KMS-11 (cell line): ENCODE measurements around the gene POLR3GL.

Experiments used
- H2AFZ ChIP-seq: fragments of 200-600 bp; sonication (generic); 2 replicates; pipeline ENCODE4 v1.6.1; 2016; ENCODE audit warnings: antibody characterized with exemption, mixed run types, low read depth
- H3K27ac ChIP-seq: fragments of 200-600 bp; sonication (generic); 2 replicates; pipeline ENCODE4 v1.6.1; 2016; ENCODE audit warnings: mild to moderate bottlenecking, mixed run types
- H3K27me3 ChIP-seq: fragments of 200-600 bp; sonication (generic); 2 replicates; pipeline ENCODE4 v1.6.1; 2017; ENCODE audit warnings: mild to moderate bottlenecking, low read depth, mixed run types, moderate library complexity; ENCODE audit not compliant: insufficient read depth
- H3K36me3 ChIP-seq: fragments of 200-600 bp; sonication (generic); 2 replicates; pipeline ENCODE4 v1.6.1; 2017; ENCODE audit warnings: mild to moderate bottlenecking, mixed run types; ENCODE audit not compliant: insufficient read depth
- H3K4me1 ChIP-seq: fragments of 200-600 bp; sonication (generic); 2 replicates; pipeline ENCODE4 v1.6.1; 2016; ENCODE audit warnings: mild to moderate bottlenecking, low read depth, mixed run types; ENCODE audit not compliant: poor library complexity, severe bottlenecking
- H3K4me2 ChIP-seq: fragments of 200-600 bp; sonication (generic); 2 replicates; pipeline ENCODE4 v1.7.0; 2016; ENCODE audit warnings: mild to moderate bottlenecking, mixed run types
- H3K4me3 ChIP-seq: fragments of 200-600 bp; sonication (generic); IDR thresholded peaks from 2 replicates; pipeline ENCODE4 v1.6.1; 2017; ENCODE audit warnings: low read depth, low read length, mixed read lengths; ENCODE audit not compliant: insufficient read depth
- H3K79me2 ChIP-seq: fragments of 200-600 bp; sonication (generic); 2 replicates; pipeline ENCODE4 v1.6.1; 2016; ENCODE audit warnings: low read depth, mixed run types; ENCODE audit not compliant: insufficient read depth
- H3K9ac ChIP-seq: fragments of 200-600 bp; sonication (generic); 2 replicates; pipeline ENCODE4 v1.6.1; 2016; ENCODE audit warnings: mild to moderate bottlenecking, mixed run types
- H4K20me1 ChIP-seq: fragments of 200-600 bp; sonication (generic); 2 replicates; pipeline ENCODE4 v1.6.1; 2016; ENCODE audit warnings: mild to moderate bottlenecking, mixed run types; ENCODE audit not compliant: insufficient read depth
- TF ChIP-seq, protein P1 (sequence below): fragments of 200-600 bp; sonication (generic); conservative IDR thresholded peaks from 2 replicates; pipeline ENCODE4 v1.6.1; 2017; ENCODE audit warnings: low read depth, mild to moderate bottlenecking, antibody characterized with exemption, low read length, moderate library complexity, mixed read lengths

Gene POLR3GL

DNA sequence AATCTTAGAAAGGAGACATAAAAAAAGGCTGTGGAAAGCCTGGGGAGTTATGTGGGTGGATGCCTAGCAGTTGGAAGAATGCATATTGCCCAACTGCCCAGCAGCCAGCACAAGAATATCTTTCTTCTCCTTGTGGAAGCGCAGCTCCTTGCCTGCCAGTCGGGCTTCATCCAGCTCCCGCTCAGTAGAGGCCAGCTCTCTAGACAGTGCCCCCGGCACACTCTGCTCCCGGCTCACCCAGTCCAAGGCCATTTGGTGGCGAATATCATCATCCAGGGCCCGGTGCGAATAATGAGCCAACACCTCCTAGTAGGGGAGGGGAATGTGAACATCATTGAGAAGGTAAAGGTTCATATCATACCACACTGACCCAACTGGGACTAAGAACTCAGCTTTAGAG is 28.2 kb upstream of the POLR3GL start:
- Histone ChIP-seq H2AFZ (no peak overlapping the region), H3K4me3 (no peak overlapping the region), H3K27ac (no peak overlapping the region), H3K79me2 (no peaks in the 10 kb centered on the region), H3K4me2 (no peak overlapping the region), H4K20me1 (no peaks in the 10 kb centered on the region), H3K9ac (no peak overlapping the region), H3K4me1 (peaks cover 18% of the 10 kb centered on the region), H3K36me3 (no peaks in the 10 kb centered on the region), H3K27me3 (no peaks in the 10 kb centered on the region)
- TF ChIP-seq, protein P1, sequence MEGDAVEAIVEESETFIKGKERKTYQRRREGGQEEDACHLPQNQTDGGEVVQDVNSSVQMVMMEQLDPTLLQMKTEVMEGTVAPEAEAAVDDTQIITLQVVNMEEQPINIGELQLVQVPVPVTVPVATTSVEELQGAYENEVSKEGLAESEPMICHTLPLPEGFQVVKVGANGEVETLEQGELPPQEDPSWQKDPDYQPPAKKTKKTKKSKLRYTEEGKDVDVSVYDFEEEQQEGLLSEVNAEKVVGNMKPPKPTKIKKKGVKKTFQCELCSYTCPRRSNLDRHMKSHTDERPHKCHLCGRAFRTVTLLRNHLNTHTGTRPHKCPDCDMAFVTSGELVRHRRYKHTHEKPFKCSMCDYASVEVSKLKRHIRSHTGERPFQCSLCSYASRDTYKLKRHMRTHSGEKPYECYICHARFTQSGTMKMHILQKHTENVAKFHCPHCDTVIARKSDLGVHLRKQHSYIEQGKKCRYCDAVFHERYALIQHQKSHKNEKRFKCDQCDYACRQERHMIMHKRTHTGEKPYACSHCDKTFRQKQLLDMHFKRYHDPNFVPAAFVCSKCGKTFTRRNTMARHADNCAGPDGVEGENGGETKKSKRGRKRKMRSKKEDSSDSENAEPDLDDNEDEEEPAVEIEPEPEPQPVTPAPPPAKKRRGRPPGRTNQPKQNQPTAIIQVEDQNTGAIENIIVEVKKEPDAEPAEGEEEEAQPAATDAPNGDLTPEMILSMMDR: no peak

DNA sequence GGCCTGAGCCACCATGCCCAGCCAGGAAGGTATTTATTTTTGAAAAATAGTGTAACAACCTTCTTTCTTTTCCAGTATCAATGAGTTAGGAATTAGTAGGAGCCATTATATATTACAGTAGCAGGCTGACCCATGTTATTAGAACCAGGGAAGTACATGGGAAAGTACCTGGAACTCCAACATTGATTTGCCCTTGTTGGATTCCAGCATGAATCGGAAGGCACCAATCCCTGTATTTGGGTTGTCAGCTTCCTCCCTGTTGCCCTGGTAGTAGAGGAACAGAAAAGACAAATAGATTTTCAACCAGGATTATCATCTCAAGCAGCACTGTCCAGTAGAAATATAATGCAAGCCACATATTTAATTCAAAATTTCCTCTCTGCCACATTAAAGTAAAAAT is 27.1 kb upstream of the POLR3GL start:
- H3K4me1 ChIP-seq: peaks cover 18% of the 10 kb centered on the region
- TF ChIP-seq, protein P1: no peak
- H3K27ac ChIP-seq: no peak overlapping the region
- H3K79me2 ChIP-seq: no peaks in the 10 kb centered on the region
- no peak overlapping the region for H3K9ac ChIP-seq
- H3K4me2 ChIP-seq: no peak overlapping the region
- no peaks in the 10 kb centered on the region for H3K36me3 ChIP-seq
- no peaks in the 10 kb centered on the region for H4K20me1 ChIP-seq
- H3K4me3 ChIP-seq: no peak overlapping the region
- no peak overlapping the region for H2AFZ ChIP-seq
- H3K27me3 ChIP-seq: no peaks in the 10 kb centered on the region

DNA sequence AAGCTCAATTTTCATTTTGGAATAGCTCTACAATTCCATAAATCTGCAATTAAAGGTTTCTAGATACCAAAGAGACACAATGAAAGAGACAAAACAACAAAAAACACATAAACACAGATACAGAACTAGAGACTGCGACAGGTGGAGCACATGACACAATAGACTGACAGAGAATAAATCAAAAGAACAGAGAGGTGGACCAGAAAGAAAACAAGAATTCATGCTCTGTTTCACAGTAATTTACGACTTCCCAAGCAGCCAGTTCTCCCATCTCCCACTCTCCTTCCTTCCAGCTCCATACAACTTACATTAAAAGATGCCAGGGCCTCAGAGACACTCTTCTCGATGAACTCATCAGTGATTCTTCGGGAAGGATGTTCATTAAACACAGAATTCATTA is 22.1 kb upstream of the POLR3GL start:
- Histone ChIP-seq H3K4me2 (no peak overlapping the region), H2AFZ (no peak overlapping the region), H3K36me3 (no peaks in the 10 kb centered on the region), H3K9ac (no peak overlapping the region), H3K4me3 (no peak overlapping the region), H3K4me1 (peaks cover 9% of the 10 kb centered on the region), H4K20me1 (no peaks in the 10 kb centered on the region), H3K27me3 (no peaks in the 10 kb centered on the region), H3K27ac (no peak overlapping the region), H3K79me2 (no peaks in the 10 kb centered on the region)
- TF ChIP-seq, protein P1: no peak

DNA sequence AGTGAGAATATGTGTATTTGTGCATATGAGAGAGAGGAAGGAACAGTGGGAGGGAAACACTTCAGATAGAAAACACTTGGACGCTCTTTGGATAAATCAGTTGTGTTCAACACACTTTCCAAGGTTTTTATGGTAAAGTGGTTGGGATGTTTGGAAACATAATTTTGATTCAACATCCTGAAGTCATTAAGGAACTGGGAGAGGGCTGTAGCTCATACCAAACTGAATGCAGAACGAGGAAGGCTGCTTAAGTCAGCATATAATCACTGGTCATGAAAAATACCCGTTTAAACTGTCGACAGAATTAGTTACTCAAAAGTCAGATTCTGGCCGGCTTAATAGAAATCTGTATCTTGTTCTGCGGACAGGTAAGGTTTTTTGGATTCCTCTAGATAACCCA is 21.6 kb upstream of the POLR3GL start:
- no peaks in the 10 kb centered on the region for H3K36me3 ChIP-seq
- TF ChIP-seq, protein P1: no peak
- no peaks in the 10 kb centered on the region for H3K79me2 ChIP-seq
- no peaks in the 10 kb centered on the region for H4K20me1 ChIP-seq
- H2AFZ ChIP-seq: no peak overlapping the region
- no peak overlapping the region for H3K4me2 ChIP-seq
- no peaks in the 10 kb centered on the region for H3K27me3 ChIP-seq
- peaks cover 4% of the 10 kb centered on the region for H3K4me1 ChIP-seq
- H3K4me3 ChIP-seq: no peak overlapping the region
- no peak overlapping the region for H3K27ac ChIP-seq
- H3K9ac ChIP-seq: no peak overlapping the region
